Mesendoderm (in vitro differentiated cells): Measurements from ENCODE around the gene BCCIP. TPM values are rescaled to one million over a fixed set of nuclear protein-coding genes. Genes with fewer than 3 reads are reported as not detected.
A peak's percentile ranks its signal among the peaks of the same experiment; 100 is the strongest.

ENCODE experiments used
- DNase-seq: peaks from one replicate; pipeline ENCODE4 v3.0.0; 2013
- H2AK5ac ChIP-seq: 2 replicates; pipeline ENCODE4 v1.6.1; 2013; ENCODE audit warnings: low read length, inconsistent platforms
- H2BK120ac ChIP-seq: 2 replicates; pipeline ENCODE4 v1.6.1; 2013; ENCODE audit warnings: low read depth, mild to moderate bottlenecking, low read length, moderate library complexity, mixed read lengths
- H2BK15ac ChIP-seq: replicated peaks from 2 replicates; pipeline ENCODE4 v1.6.1; 2013; ENCODE audit warnings: low read depth, mild to moderate bottlenecking, moderate library complexity
- H2BK5ac ChIP-seq: 2 replicates; pipeline ENCODE4 v1.6.1; 2013; ENCODE audit warnings: low read length, inconsistent platforms
- H3K18ac ChIP-seq: 2 replicates; pipeline ENCODE4 v1.6.1; 2013; ENCODE audit warnings: mild to moderate bottlenecking, low read length, mixed read lengths
- H3K23ac ChIP-seq: one replicate; pipeline ENCODE4 v1.6.1; 2013; ENCODE audit warnings: low read length
- H3K27ac ChIP-seq: 2 replicates; pipeline ENCODE4 v1.5.1; 2013; ENCODE audit warnings: low read depth, mild to moderate bottlenecking, inconsistent platforms, low read length, moderate library complexity
- H3K27me3 ChIP-seq: 2 replicates; pipeline ENCODE4 v1.6.1; 2013; ENCODE audit warnings: low read length, control low read depth, mild to moderate bottlenecking, inconsistent platforms; ENCODE audit not compliant: insufficient read depth, poor library complexity
- H3K36me3 ChIP-seq: 2 replicates; pipeline ENCODE4 v1.6.1; 2013; ENCODE audit warnings: low read length, inconsistent platforms; ENCODE audit not compliant: control insufficient read depth, insufficient read depth
- H3K4ac ChIP-seq: one replicate; pipeline ENCODE4 v1.6.1; 2013; ENCODE audit warnings: low read depth, mild to moderate bottlenecking, low read length, moderate library complexity
- H3K4me1 ChIP-seq: 2 replicates; pipeline ENCODE4 v1.6.1; 2013; ENCODE audit warnings: low read depth, low read length, inconsistent platforms; ENCODE audit not compliant: control insufficient read depth
- H3K4me2 ChIP-seq: 2 replicates; pipeline ENCODE4 v1.6.1; 2013; ENCODE audit warnings: low read length
- H3K4me3 ChIP-seq: 2 replicates; pipeline ENCODE4 v1.5.1; 2013; ENCODE audit warnings: mild to moderate bottlenecking, low read length
- H3K56ac ChIP-seq: one replicate; pipeline ENCODE4 v1.6.1; 2013; ENCODE audit warnings: low read length
- H3K79me1 ChIP-seq: 2 replicates; pipeline ENCODE4 v1.6.1; 2013; ENCODE audit warnings: low read length, inconsistent platforms
- H3K79me2 ChIP-seq: 2 replicates; pipeline ENCODE4 v1.6.1; 2013; ENCODE audit warnings: mild to moderate bottlenecking, low read length; ENCODE audit not compliant: control insufficient read depth, insufficient read depth
- H3K9ac ChIP-seq: 2 replicates; pipeline ENCODE4 v1.6.1; 2013; ENCODE audit warnings: low read length, inconsistent platforms
- H4K5ac ChIP-seq: one replicate; pipeline ENCODE4 v1.6.1; 2013; ENCODE audit warnings: low read length
- H4K8ac ChIP-seq: one replicate; pipeline ENCODE4 v1.6.1; 2013; ENCODE audit warnings: low read depth, mild to moderate bottlenecking, control low read depth, low read length, moderate library complexity
- WGBS: extraction: QIAGEN DNeasy Blood & Tissue Kit; methylation state at CpG from one replicate; pipeline ENCODE4 v1.1.7; 2013; ENCODE audit warnings: low lambda C conversion rate, missing lambda C conversion rate; ENCODE audit not compliant: insufficient coverage; ENCODE audit errors: extremely low coverage; 5-methylcytosine and 5-hydroxymethylcytosine counted together
- small RNA-seq: library from polyadenylated mRNA; stranded (forward); fragments of <200 nt; extraction: miRNeasy Mini kit (QIAGEN cat#:217004); gene quantifications from one replicate; pipeline ENCODE3, GENCODE V24; 2013; ENCODE audit not compliant: insufficient read depth

Gene BCCIP

GRCh38 chr10:125880719-125881118, 57.4 kb downstream of the BCCIP start:
- Histone ChIP-seq H3K4me2 (no peak overlapping the region), H3K36me3 (no peaks in the 10 kb centered on the region), H4K8ac (no peak overlapping the region), H3K9ac (no peak overlapping the region), H3K4ac (no peak overlapping the region), H2BK120ac (no peak overlapping the region), H3K27ac (peak overlapping the region; percentile 17), H2BK15ac (no peak overlapping the region), H4K5ac (no peak overlapping the region), H3K18ac (no peak overlapping the region), H2AK5ac (no peak overlapping the region), H2BK5ac (no peak overlapping the region), H3K4me3 (no peak overlapping the region), H3K56ac (no peak overlapping the region), H3K4me1 (peaks cover 6% of the 10 kb centered on the region), H3K27me3 (no peaks in the 10 kb centered on the region), H3K79me2 (no peaks in the 10 kb centered on the region), H3K23ac (no peak overlapping the region), H3K79me1 (no peaks in the 10 kb centered on the region)
- DNase-seq, result peak; percentile 45
- no CpG with 5 or more reads among the region's 6 CpGs for WGBS

GRCh38 chr10:125881192-125881591, 57.8 kb downstream of the BCCIP start, which contains the start of gene DHX32:
Gene DHX32, minus strand, starts transcription at chr10:125881292. Its CDS starts 468 bp downstream, at chr10:125880824.
- no peak within 1 kb of the TSS for H3K4ac ChIP-seq
- H3K18ac ChIP-seq, result no peak within 1 kb of the TSS
- no peak within 1 kb of the TSS for H3K4me3 ChIP-seq
- H2BK120ac ChIP-seq, result no peak within 1 kb of the TSS
- no peak within 1 kb of the TSS for H2AK5ac ChIP-seq
- no CpG with 5 or more reads among the region's 4 CpGs for WGBS
- peak within 1 kb of the TSS; percentile 17 for H3K27ac ChIP-seq
- no peak within 1 kb of the TSS for H4K5ac ChIP-seq
- H4K8ac ChIP-seq, result no peak within 1 kb of the TSS
- H3K4me1 ChIP-seq, result peaks cover 6% of the 10 kb centered on the region
- no peaks in the 10 kb centered on the region for H3K79me2 ChIP-seq
- no peak within 1 kb of the TSS for H3K23ac ChIP-seq
- H3K36me3 ChIP-seq, result no peaks in the 10 kb centered on the region
- no peak within 1 kb of the TSS for H2BK15ac ChIP-seq
- no peaks in the 10 kb centered on the region for H3K79me1 ChIP-seq
- H3K56ac ChIP-seq, result no peak within 1 kb of the TSS
- DNase-seq, result peak; percentile 91
- no peak within 1 kb of the TSS for H3K9ac ChIP-seq
- no peaks in the 10 kb centered on the region for H3K27me3 ChIP-seq
- no peak within 1 kb of the TSS for H3K4me2 ChIP-seq
- H2BK5ac ChIP-seq, result no peak within 1 kb of the TSS

- H3K79me2 ChIP-seq, result no peaks in the 10 kb centered on the region
- no peak overlapping the region for H2AK5ac ChIP-seq
- no peak overlapping the region for H3K4me3 ChIP-seq
- H3K18ac ChIP-seq, result no peak overlapping the region
- H3K4me1 ChIP-seq, result peaks cover 6% of the 10 kb centered on the region
- H4K5ac ChIP-seq, result no peak overlapping the region
- H3K4me2 ChIP-seq, result no peak overlapping the region
- H3K27me3 ChIP-seq, result no peaks in the 10 kb centered on the region
- no peak overlapping the region for H4K8ac ChIP-seq
- H3K79me1 ChIP-seq, result no peaks in the 10 kb centered on the region
- no peak overlapping the region for H3K9ac ChIP-seq
- WGBS, result no CpG with 5 or more reads among the region's 1 CpG
- H2BK5ac ChIP-seq, result no peak overlapping the region
- no peak overlapping the region for H3K27ac ChIP-seq
- no peak overlapping the region for H2BK120ac ChIP-seq
- H3K23ac ChIP-seq, result no peak overlapping the region
- no peak overlapping the region for H3K56ac ChIP-seq
- DNase-seq, result no peak
- no peaks in the 10 kb centered on the region for H3K36me3 ChIP-seq
- H2BK15ac ChIP-seq, result no peak overlapping the region
- no peak overlapping the region for H3K4ac ChIP-seq
These were observed 59.2 kb downstream of the BCCIP start for GRCh38 chr10:125882596-125882995.

DNA sequence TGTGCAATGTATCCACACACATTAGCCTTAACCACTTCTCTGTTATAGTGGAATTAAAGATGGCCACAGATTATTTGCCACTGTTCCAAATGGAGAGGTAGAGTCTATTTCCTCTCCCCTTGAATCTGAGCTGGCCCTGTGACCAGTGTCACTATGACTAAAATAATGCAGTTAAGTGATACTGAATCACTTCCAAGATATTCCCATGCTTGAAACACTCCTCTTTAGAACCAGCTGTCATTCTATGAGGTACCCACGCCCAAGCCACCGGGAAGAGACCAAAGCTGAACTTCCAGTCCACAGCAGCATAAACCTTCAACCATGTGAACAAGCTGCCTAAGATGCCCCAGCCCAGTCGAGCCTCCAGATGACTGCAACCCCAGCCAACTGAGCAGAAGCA, 59.9 kb downstream of the BCCIP start:
- Histone ChIP-seq H2BK5ac (no peak overlapping the region), H3K4me1 (peaks cover 6% of the 10 kb centered on the region), H4K8ac (no peak overlapping the region), H3K18ac (no peak overlapping the region), H4K5ac (no peak overlapping the region), H3K79me2 (no peaks in the 10 kb centered on the region), H3K23ac (no peak overlapping the region), H3K4ac (no peak overlapping the region), H3K56ac (no peak overlapping the region), H3K27ac (no peak overlapping the region), H3K4me3 (no peak overlapping the region), H3K27me3 (no peaks in the 10 kb centered on the region), H3K79me1 (no peaks in the 10 kb centered on the region), H3K9ac (no peak overlapping the region), H2AK5ac (no peak overlapping the region), H2BK15ac (no peak overlapping the region), H3K4me2 (no peak overlapping the region), H2BK120ac (no peak overlapping the region), H3K36me3 (no peaks in the 10 kb centered on the region)
- no CpG with 5 or more reads among the region's 3 CpGs for WGBS
- DNase-seq, result no peak

Small RNAs within 50 kb of the gene (small RNA-seq; reads per million reads assigned to genes)
- gene MIR4484 (not detected), gene RF00017 (not detected)
